Ovary (tissue), 9 donors: ENCODE measurements around the gene ISX. TPM values are rescaled to one million over a fixed set of nuclear protein-coding genes. Genes with fewer than 3 reads are reported as not detected.

ENCODE experiments used
- DNase-seq, 5 donors: peaks; one replicate each; pipeline ENCODE4 v3.0.0-alpha.2; 2019 to 2020
- H3K27ac ChIP-seq, 2 donors: fragments of 200-600 bp; one replicate each; pipeline versions ENCODE4 v1.5.1 to v1.8.0; 2019 to 2022
- H3K27me3 ChIP-seq: fragments of 200-600 bp; one replicate; pipeline ENCODE4 v1.8.0; 2022
- H3K36me3 ChIP-seq: fragments of 200-600 bp; sonication (generic); one replicate; pipeline ENCODE4 v1.5.1; 2019
- H3K4me1 ChIP-seq: one replicate; pipeline ENCODE4 v1.8.1; 2013; ENCODE audit warnings: mild to moderate bottlenecking, moderate library complexity; ENCODE audit not compliant: insufficient read depth
- H3K4me3 ChIP-seq: fragments of 200-600 bp; sonication (generic); one replicate; pipeline ENCODE4 v1.5.1; 2017
- H3K9me3 ChIP-seq, 2 donors: fragments of 200-600 bp in 1 of 2; sonication (generic) in 1 of 2; one replicate each; pipeline versions ENCODE4 v1.5.1 to v1.8.1; 2013 to 2019; ENCODE audit warnings: mild to moderate bottlenecking in 1 of 2, moderate library complexity in 1 of 2
- EP300 ChIP-seq: sonication (generic); formaldehyde crosslinking; IDR thresholded peaks from one replicate; pipeline ENCODE4 v1.6.1; 2017; ENCODE audit warnings: antibody characterized with exemption
- POLR2A ChIP-seq: fragments of 450-650 bp; IDR thresholded peaks from one replicate; pipeline ENCODE4 v1.6.1; 2017; ENCODE audit warnings: antibody characterized with exemption, mild to moderate bottlenecking, moderate library complexity
- WGBS, 3 donors: extraction: QIAGEN DNeasy Blood & Tissue Kit in 1 of 3; methylation state at CpG; one replicate each; pipeline versions ENCODE4 v1.1.5 to v1.1.7; 2013 to 2017; 5-methylcytosine and 5-hydroxymethylcytosine counted together
- intact Hi-C, 4 donors: fragments of 100-400 bp; cut with DNase I; formaldehyde crosslinking; loops; one replicate each; pipeline versions ENCODE4 v1.11.0 to v1.15.1; 2022 to 2023
- polyA plus RNA-seq, 2 donors: library from polyadenylated mRNA; stranded (reverse); fragments of 200-250 nt in 1 of 2; fragments of 350-450 nt in 1 of 2; fragmentation: Illumina TruSeq in 1 of 2; extraction: RNeasy Lipid Tissue Mini Kit (QIAGEN cat#74804) in 1 of 2; gene quantifications; one replicate each; pipeline ENCODE4 v1.2.3, GENCODE V29; 2013 to 2014
- total RNA-seq, 7 donors: library from RNA; depleted of rRNA in 2 of 7; stranded (reverse); fragments of >200 nt in 2 of 7; fragmentation: NEBNext Ultra II Directional in 3 of 7; extraction: Animal tissue kit (Norgen Biotek cat#: 25700) in 3 of 7; gene quantifications; one replicate each; pipeline versions ENCODE4 v1.1.0 to v1.2.4, GENCODE V29; 2016 to 2023
- TF ChIP-seq, protein P1 (sequence below), 3 donors: fragments of 450-650 bp in 2 of 3; fragments of 200-600 bp in 1 of 3; IDR thresholded peaks; one replicate each; pipeline versions ENCODE4 v1.5.1 to v1.8.0; 2016 to 2022; ENCODE audit warnings: antibody characterized with exemption in 3 of 3, mild to moderate bottlenecking in 1 of 3
- donor health status: DM: no; HTN: no; CAD: no; lungs with moderate emphysema.
- donor health status: DM: no; HTN: no; CAD: no.
- donor health status: Bipolar disorder and iron deficiency.
- donor health status: DM: yes; HTN: yes; CAD: no.
- donor health status: DM: no; HTN: no; CAD: no.
- donor health status: DM: yes; HTN: yes; CAD: no.

The ISX gene
- total and polyA plus RNA-seq, 9 donors = 0.12 TPM; not detected in 8

DNA sequence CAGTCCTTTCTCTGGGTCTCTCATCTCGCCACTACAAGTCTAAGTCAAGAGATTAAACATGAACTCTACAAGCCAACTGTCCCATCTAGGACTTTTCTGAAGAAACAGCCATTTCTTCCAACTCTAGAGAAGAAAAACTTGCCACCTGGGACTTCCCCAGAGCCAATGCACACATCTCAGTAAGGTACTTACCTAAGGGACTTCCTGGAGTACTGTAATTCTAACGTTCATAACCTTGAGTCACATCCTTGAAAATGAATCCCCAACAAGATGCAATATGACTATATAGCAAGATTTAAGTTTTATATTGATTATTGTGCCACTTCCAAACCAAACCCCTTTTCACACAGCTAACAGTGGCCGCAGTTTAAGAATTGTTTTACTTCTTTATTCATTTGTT, 11.9 kb upstream of the ISX start:
- no peak for DNase-seq
- no peak overlapping the region for H3K4me3 ChIP-seq
- H3K27ac ChIP-seq = no peak overlapping the region
- TF ChIP-seq POLR2A = no peak
- WGBS, 3 donors = 43 to 66% (median 47%) methylated on average over 3 of the region's 3 CpGs
- H3K9me3 ChIP-seq = no peaks in the 10 kb centered on the region
- no peaks in the 10 kb centered on the region for H3K36me3 ChIP-seq
- no peaks in the 10 kb centered on the region for H3K4me1 ChIP-seq
- intact Hi-C loops = no loop called here
- H3K27me3 ChIP-seq = no peaks in the 10 kb centered on the region

DNA sequence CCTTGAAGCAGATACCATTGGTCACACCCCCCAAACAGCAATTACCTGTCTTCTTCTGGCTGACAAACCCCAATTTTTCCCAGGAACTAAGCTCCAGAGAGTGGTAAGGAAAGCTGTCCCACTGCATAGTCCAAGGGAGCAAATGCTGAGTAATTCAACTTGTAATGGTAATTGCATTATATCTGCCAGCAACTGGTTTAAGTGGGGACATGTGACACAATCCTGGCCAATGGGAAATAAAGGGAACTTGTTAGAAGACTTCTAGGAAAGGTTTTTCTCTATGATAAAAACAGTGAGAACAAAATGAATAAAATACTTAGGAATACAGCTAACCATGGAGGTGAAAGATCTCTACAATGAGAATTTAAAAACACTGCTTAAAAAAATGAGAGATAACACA, 9.5 kb upstream of the ISX start:
- Histone ChIP-seq H3K4me1 (no peaks in the 10 kb centered on the region), H3K36me3 (no peaks in the 10 kb centered on the region), H3K4me3 (no peak overlapping the region), H3K9me3 (no peaks in the 10 kb centered on the region), H3K27ac (no peak overlapping the region), H3K27me3 (no peaks in the 10 kb centered on the region)
- no peak for DNase-seq
- TF ChIP-seq EP300 (no peak), POLR2A (no peak)
- TF ChIP-seq, protein P1, sequence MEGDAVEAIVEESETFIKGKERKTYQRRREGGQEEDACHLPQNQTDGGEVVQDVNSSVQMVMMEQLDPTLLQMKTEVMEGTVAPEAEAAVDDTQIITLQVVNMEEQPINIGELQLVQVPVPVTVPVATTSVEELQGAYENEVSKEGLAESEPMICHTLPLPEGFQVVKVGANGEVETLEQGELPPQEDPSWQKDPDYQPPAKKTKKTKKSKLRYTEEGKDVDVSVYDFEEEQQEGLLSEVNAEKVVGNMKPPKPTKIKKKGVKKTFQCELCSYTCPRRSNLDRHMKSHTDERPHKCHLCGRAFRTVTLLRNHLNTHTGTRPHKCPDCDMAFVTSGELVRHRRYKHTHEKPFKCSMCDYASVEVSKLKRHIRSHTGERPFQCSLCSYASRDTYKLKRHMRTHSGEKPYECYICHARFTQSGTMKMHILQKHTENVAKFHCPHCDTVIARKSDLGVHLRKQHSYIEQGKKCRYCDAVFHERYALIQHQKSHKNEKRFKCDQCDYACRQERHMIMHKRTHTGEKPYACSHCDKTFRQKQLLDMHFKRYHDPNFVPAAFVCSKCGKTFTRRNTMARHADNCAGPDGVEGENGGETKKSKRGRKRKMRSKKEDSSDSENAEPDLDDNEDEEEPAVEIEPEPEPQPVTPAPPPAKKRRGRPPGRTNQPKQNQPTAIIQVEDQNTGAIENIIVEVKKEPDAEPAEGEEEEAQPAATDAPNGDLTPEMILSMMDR (IDR thresholded peaks at IDR 0.05) = no peak
- intact Hi-C loops = no loop called here

DNA sequence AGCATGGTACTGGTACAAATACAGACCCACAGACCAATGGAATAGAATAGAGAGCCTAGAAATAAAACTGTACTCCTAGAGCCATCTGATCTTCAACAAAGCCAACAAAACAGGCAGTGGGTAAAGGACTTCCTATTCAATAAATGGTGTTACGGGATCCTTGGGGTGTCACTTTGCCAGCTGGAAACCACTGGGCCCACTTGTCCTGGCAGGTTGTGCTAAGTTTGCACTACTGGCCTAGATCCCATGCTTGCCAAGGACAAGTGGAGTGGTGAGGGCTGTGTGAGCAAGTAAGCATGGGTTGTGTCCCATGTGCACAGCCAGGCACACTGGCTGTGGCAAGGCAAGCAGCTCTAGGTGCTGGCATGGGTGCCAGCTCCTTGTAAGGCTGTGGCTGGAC, 8.8 kb upstream of the ISX start:
- H3K36me3 ChIP-seq = no peaks in the 10 kb centered on the region
- no peak for DNase-seq
- H3K27me3 ChIP-seq = no peaks in the 10 kb centered on the region
- 86 to 97% (median 90%) methylated on average over 1 of the region's 1 CpG for WGBS, 3 donors
- H3K4me3 ChIP-seq = no peak overlapping the region
- intact Hi-C loops = no loop called here
- TF ChIP-seq, protein P1 (IDR thresholded peaks at IDR 0.05) = no peak
- TF ChIP-seq EP300 (no peak), POLR2A (no peak)
- no peaks in the 10 kb centered on the region for H3K4me1 ChIP-seq
- no peak overlapping the region for H3K27ac ChIP-seq
- no peaks in the 10 kb centered on the region for H3K9me3 ChIP-seq

DNA sequence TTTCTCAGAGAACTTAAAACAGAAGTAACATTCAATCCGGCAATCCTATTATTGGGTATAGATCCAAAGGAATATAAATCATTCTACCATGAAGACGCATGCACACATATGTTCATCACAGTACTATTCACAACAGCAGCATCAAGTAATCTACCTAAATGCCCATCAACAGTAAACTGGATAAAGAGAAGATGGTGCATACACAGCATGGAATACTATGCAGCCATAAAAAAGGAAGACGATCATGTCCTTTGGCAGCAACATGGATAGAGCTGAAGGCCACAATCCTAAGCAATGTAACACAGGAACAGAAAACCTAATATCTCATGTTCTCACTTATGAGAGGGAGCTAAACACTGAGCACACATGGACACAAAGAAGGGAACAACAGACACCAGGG, 6.3 kb upstream of the ISX start:
- no peaks in the 10 kb centered on the region for H3K36me3 ChIP-seq
- no peaks in the 10 kb centered on the region for H3K4me1 ChIP-seq
- H3K27ac ChIP-seq = no peak overlapping the region
- intact Hi-C loops = no loop called here
- no peaks in the 10 kb centered on the region for H3K9me3 ChIP-seq
- no peak overlapping the region for H3K4me3 ChIP-seq
- DNase-seq = no peak
- 95 to 97% (median 96%) methylated on average over 3 of the region's 3 CpGs for WGBS, 3 donors
- TF ChIP-seq, protein P1 (IDR thresholded peaks at IDR 0.05) = no peak
- TF ChIP-seq EP300 (no peak), POLR2A (no peak)
- no peaks in the 10 kb centered on the region for H3K27me3 ChIP-seq

DNA sequence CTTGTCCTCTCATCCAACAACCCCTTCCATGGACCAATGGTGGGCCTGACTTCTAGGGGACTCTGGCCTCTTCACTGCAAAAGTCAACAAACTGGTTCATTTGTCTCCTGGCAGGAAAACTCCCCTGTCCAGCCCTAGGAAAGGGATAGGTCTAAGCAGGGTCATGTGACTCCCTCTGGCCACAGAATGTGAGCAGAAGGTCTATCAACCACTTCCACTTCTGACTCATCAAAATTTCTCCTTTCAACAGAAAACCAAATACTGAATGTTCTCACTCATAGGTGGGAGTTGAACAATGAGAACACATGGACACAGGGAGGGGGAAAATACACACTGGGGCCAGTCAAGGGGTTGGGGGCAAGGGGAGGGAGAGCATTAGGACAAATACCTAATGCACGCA, 1.3 kb upstream of the ISX start:
- DNase-seq = no peak
- H3K27me3 ChIP-seq = no peaks in the 10 kb centered on the region
- H3K27ac ChIP-seq = no peak overlapping the region
- intact Hi-C loops = no loop called here
- H3K4me3 ChIP-seq = no peak overlapping the region
- 81 to 100% (median 95%) methylated on average over 1 of the region's 1 CpG for WGBS, 3 donors
- TF ChIP-seq POLR2A = no peak
- no peak for TF ChIP-seq EP300
- TF ChIP-seq, protein P1 (IDR thresholded peaks at IDR 0.05) = no peak
- no peaks in the 10 kb centered on the region for H3K9me3 ChIP-seq
- H3K4me1 ChIP-seq = no peaks in the 10 kb centered on the region
- no peaks in the 10 kb centered on the region for H3K36me3 ChIP-seq
